Endothelial cell of umbilical vein (primary cell): ENCODE results near the gene SUGCT.

Experiments used
- CTCF ChIP-seq, 2 donors: IDR thresholded peaks; 1 replicate in 1 of 2; 2 replicates in 1 of 2; pipeline ENCODE4 v1.5.1; 2011; ENCODE audit warnings: low read length in 2 of 2, mild to moderate bottlenecking in 2 of 2, moderate library complexity in 2 of 2, control low read depth in 1 of 2, inconsistent platforms in 1 of 2, low read depth in 1 of 2; ENCODE audit not compliant: insufficient read depth in 1 of 2; ENCODE audit errors: extremely low read depth in 1 of 2
- POLR2A ChIP-seq: IDR thresholded peaks from 2 replicates; pipeline ENCODE4 v1.6.1; 2012; ENCODE audit warnings: low read depth, mild to moderate bottlenecking, control low read depth, low read length

- TF ChIP-seq CTCF (IDR thresholded peaks at IDR 0.05; ENCODE audit: extremely low read depth in 1 of 2, insufficient read depth in 1 of 2, low read depth in 1 of 2, low read length in 2 of 2) (no peak), POLR2A (no peak)
Measured at GRCh38 chr7:40720416-40720815, 585.6 kb downstream of the SUGCT start.
